Measurements from ENCODE around the gene C16orf95.

The C16orf95 gene

GRCh38 chr16:87332150-87332549 lies 15.0 kb upstream of the C16orf95 start:
- Histone ChIP-seq H3K4me3 (ENCODE audit: low read length) (no peak overlapping the region), H3K9me3 (ENCODE audit: control insufficient read depth, insufficient read depth, low read length) (no peaks in the 10 kb centered on the region), H3K27ac (ENCODE audit: low read length) (no peak overlapping the region), H3K4me1 (ENCODE audit: control insufficient read depth, insufficient read depth, low read length) (no peaks in the 10 kb centered on the region; the same call in 1 of the 2 replicates), H3K27me3 (ENCODE audit: control insufficient read depth, insufficient read depth, low read length) (no peaks in the 10 kb centered on the region), H3K36me3 (ENCODE audit: control insufficient read depth, insufficient read depth, low read length) (peaks cover 8% of the 10 kb centered on the region; the same call in 1 of the 2 replicates)
- DNase-seq (ENCODE audit: low read depth, low spot score) = no peak
- no CpG with 5 or more reads among the region's 10 CpGs for WGBS (ENCODE audit: insufficient coverage, insufficient read length)

- no CpG with 5 or more reads among the region's 31 CpGs for WGBS (ENCODE audit: insufficient coverage, insufficient read length)
- Histone ChIP-seq H3K27ac (ENCODE audit: low read length) (no peak overlapping the region), H3K4me3 (ENCODE audit: low read length) (no peak overlapping the region), H3K36me3 (ENCODE audit: control insufficient read depth, insufficient read depth, low read length) (peaks cover 8% of the 10 kb centered on the region; the same call in 1 of the 2 replicates), H3K9me3 (ENCODE audit: control insufficient read depth, insufficient read depth, low read length) (no peaks in the 10 kb centered on the region), H3K4me1 (ENCODE audit: control insufficient read depth, insufficient read depth, low read length) (no peaks in the 10 kb centered on the region; the same call in 1 of the 2 replicates), H3K27me3 (ENCODE audit: control insufficient read depth, insufficient read depth, low read length) (no peaks in the 10 kb centered on the region)
- no peak for DNase-seq (ENCODE audit: low read depth, low spot score)
Measured at GRCh38 chr16:87331241-87331801, 14.1 kb upstream of the C16orf95 start.

- no peak overlapping the region for H3K4me3 ChIP-seq (ENCODE audit: low read length)
- H3K9me3 ChIP-seq (ENCODE audit: control insufficient read depth, insufficient read depth, low read length) = no peaks in the 10 kb centered on the region
- H3K27ac ChIP-seq (ENCODE audit: low read length) = no peak overlapping the region
- no peaks in the 10 kb centered on the region for H3K4me1 ChIP-seq (ENCODE audit: control insufficient read depth, insufficient read depth, low read length)
- H3K27me3 ChIP-seq (ENCODE audit: control insufficient read depth, insufficient read depth, low read length) = no peaks in the 10 kb centered on the region
- DNase-seq (ENCODE audit: low read depth, low spot score) = no peak
- no CpG with 5 or more reads among the region's 15 CpGs for WGBS (ENCODE audit: insufficient coverage, insufficient read length)
- H3K36me3 ChIP-seq (ENCODE audit: control insufficient read depth, insufficient read depth, low read length) = peaks cover 8% of the 10 kb centered on the region; the same call in 1 of the 2 replicates
Measured at GRCh38 chr16:87330646-87331045, 13.5 kb upstream of the C16orf95 start.

GRCh38 chr16:87330257-87330624 lies 13.0 kb upstream of the C16orf95 start:
- no peaks in the 10 kb centered on the region for H3K27me3 ChIP-seq (ENCODE audit: control insufficient read depth, insufficient read depth, low read length)
- DNase-seq (ENCODE audit: low read depth, low spot score) = no peak
- peaks cover 7% of the 10 kb centered on the region; the same call in 1 of the 2 replicates for H3K36me3 ChIP-seq (ENCODE audit: control insufficient read depth, insufficient read depth, low read length)
- H3K9me3 ChIP-seq (ENCODE audit: control insufficient read depth, insufficient read depth, low read length) = no peaks in the 10 kb centered on the region
- H3K27ac ChIP-seq (ENCODE audit: low read length) = no peak overlapping the region
- no peak overlapping the region for H3K4me3 ChIP-seq (ENCODE audit: low read length)
- WGBS (ENCODE audit: insufficient coverage, insufficient read length) = no CpG with 5 or more reads among the region's 11 CpGs
- no peaks in the 10 kb centered on the region for H3K4me1 ChIP-seq (ENCODE audit: control insufficient read depth, insufficient read depth, low read length)

GRCh38 chr16:87329436-87330256 lies 12.5 kb upstream of the C16orf95 start:
- no peaks in the 10 kb centered on the region for H3K9me3 ChIP-seq (ENCODE audit: control insufficient read depth, insufficient read depth, low read length)
- H3K4me3 ChIP-seq (ENCODE audit: low read length) = no peak overlapping the region
- no CpG with 5 or more reads among the region's 20 CpGs for WGBS (ENCODE audit: insufficient coverage, insufficient read length)
- H3K27ac ChIP-seq (ENCODE audit: low read length) = no peak overlapping the region
- H3K27me3 ChIP-seq (ENCODE audit: control insufficient read depth, insufficient read depth, low read length) = no peaks in the 10 kb centered on the region
- peaks cover 5% of the 10 kb centered on the region; the same call in 1 of the 2 replicates for H3K36me3 ChIP-seq (ENCODE audit: control insufficient read depth, insufficient read depth, low read length)
- no peaks in the 10 kb centered on the region for H3K4me1 ChIP-seq (ENCODE audit: control insufficient read depth, insufficient read depth, low read length)
- no peak for DNase-seq (ENCODE audit: low read depth, low spot score)

GRCh38 chr16:87328846-87329245 lies 11.7 kb upstream of the C16orf95 start:
- H3K4me3 ChIP-seq (ENCODE audit: low read length) = no peak overlapping the region
- H3K36me3 ChIP-seq (ENCODE audit: control insufficient read depth, insufficient read depth, low read length) = peaks cover 3% of the 10 kb centered on the region; the same call in 1 of the 2 replicates
- WGBS (ENCODE audit: insufficient coverage, insufficient read length) = no CpG with 5 or more reads among the region's 12 CpGs
- no peaks in the 10 kb centered on the region for H3K27me3 ChIP-seq (ENCODE audit: control insufficient read depth, insufficient read depth, low read length)
- no peaks in the 10 kb centered on the region for H3K9me3 ChIP-seq (ENCODE audit: control insufficient read depth, insufficient read depth, low read length)
- no peak overlapping the region for H3K27ac ChIP-seq (ENCODE audit: low read length)
- DNase-seq (ENCODE audit: low read depth, low spot score) = no peak
- no peaks in the 10 kb centered on the region for H3K4me1 ChIP-seq (ENCODE audit: control insufficient read depth, insufficient read depth, low read length)

- no peak overlapping the region for H3K4me3 ChIP-seq (ENCODE audit: low read length)
- H3K27ac ChIP-seq (ENCODE audit: low read length) = no peak overlapping the region
- WGBS (ENCODE audit: insufficient coverage, insufficient read length) = no CpG with 5 or more reads among the region's 19 CpGs
- no peaks in the 10 kb centered on the region for H3K27me3 ChIP-seq (ENCODE audit: control insufficient read depth, insufficient read depth, low read length)
- no peaks in the 10 kb centered on the region for H3K9me3 ChIP-seq (ENCODE audit: control insufficient read depth, insufficient read depth, low read length)
- no peaks in the 10 kb centered on the region; the same call in 1 of the 2 replicates for H3K36me3 ChIP-seq (ENCODE audit: control insufficient read depth, insufficient read depth, low read length)
- no peaks in the 10 kb centered on the region; the same call in 1 of the 2 replicates for H3K4me1 ChIP-seq (ENCODE audit: control insufficient read depth, insufficient read depth, low read length)
- DNase-seq (ENCODE audit: low read depth, low spot score) = no peak
Measured at GRCh38 chr16:87327798-87328495, 10.8 kb upstream of the C16orf95 start.

GRCh38 chr16:87326151-87326571 lies 9.0 kb upstream of the C16orf95 start:
- H3K36me3 ChIP-seq (ENCODE audit: control insufficient read depth, insufficient read depth, low read length) = no peaks in the 10 kb centered on the region; the same call in 1 of the 2 replicates
- H3K4me3 ChIP-seq (ENCODE audit: low read length) = no peak overlapping the region
- WGBS (ENCODE audit: insufficient coverage, insufficient read length) = no CpG with 5 or more reads among the region's 11 CpGs
- no peaks in the 10 kb centered on the region for H3K9me3 ChIP-seq (ENCODE audit: control insufficient read depth, insufficient read depth, low read length)
- H3K27me3 ChIP-seq (ENCODE audit: control insufficient read depth, insufficient read depth, low read length) = no peaks in the 10 kb centered on the region
- H3K27ac ChIP-seq (ENCODE audit: low read length) = no peak overlapping the region
- H3K4me1 ChIP-seq (ENCODE audit: control insufficient read depth, insufficient read depth, low read length) = no peaks in the 10 kb centered on the region; the same call in 1 of the 2 replicates
- no peak for DNase-seq (ENCODE audit: low read depth, low spot score)

- Histone ChIP-seq H3K27me3 (ENCODE audit: control insufficient read depth, insufficient read depth, low read length) (no peaks in the 10 kb centered on the region), H3K36me3 (ENCODE audit: control insufficient read depth, insufficient read depth, low read length) (no peaks in the 10 kb centered on the region; the same call in 1 of the 2 replicates), H3K27ac (ENCODE audit: low read length) (no peak overlapping the region), H3K4me3 (ENCODE audit: low read length) (no peak overlapping the region), H3K4me1 (ENCODE audit: control insufficient read depth, insufficient read depth, low read length) (no peaks in the 10 kb centered on the region; the same call in 1 of the 2 replicates), H3K9me3 (ENCODE audit: control insufficient read depth, insufficient read depth, low read length) (no peaks in the 10 kb centered on the region)
- WGBS (ENCODE audit: insufficient coverage, insufficient read length) = no CpG with 5 or more reads among the region's 15 CpGs
- no peak for DNase-seq (ENCODE audit: low read depth, low spot score)
Measured at GRCh38 chr16:87325423-87325858, 8.2 kb upstream of the C16orf95 start.
